ENCODE measurements around the gene KAZN. TPM values are rescaled to one million over a fixed set of nuclear protein-coding genes. Genes with fewer than 3 reads are reported as not detected.

KAZN gene
- total RNA-seq, 1 donor = 3.9 TPM

GRCh38 chr1:15118579-15118978 lies 520.1 kb downstream of the KAZN start:
- H3K4me3 ChIP-seq (ENCODE audit: low read depth, low read length) = no peak overlapping the region
- TF ChIP-seq CTCF (IDR thresholded peaks at IDR 0.05; ENCODE audit: insufficient read depth, low read length) = no peak
- DNase-seq (ENCODE audit: low read depth) = no peak

- no peak for DNase-seq (ENCODE audit: low read depth)
- no peak for TF ChIP-seq CTCF (IDR thresholded peaks at IDR 0.05; ENCODE audit: insufficient read depth, low read length)
- no peak overlapping the region for H3K4me3 ChIP-seq (ENCODE audit: low read depth, low read length)
Measured at GRCh38 chr1:15120251-15120945, 521.9 kb downstream of the KAZN start.

GRCh38 chr1:15122331-15122730 lies 523.8 kb downstream of the KAZN start:
- TF ChIP-seq CTCF (IDR thresholded peaks at IDR 0.05; ENCODE audit: insufficient read depth, low read length) = no peak
- DNase-seq (ENCODE audit: low read depth) = no peak
- no peak overlapping the region for H3K4me3 ChIP-seq (ENCODE audit: low read depth, low read length)

GRCh38 chr1:15123270-15123669 lies 524.8 kb downstream of the KAZN start:
- no peak for DNase-seq (ENCODE audit: low read depth)
- no peak for TF ChIP-seq CTCF (IDR thresholded peaks at IDR 0.05; ENCODE audit: insufficient read depth, low read length)
- H3K4me3 ChIP-seq (ENCODE audit: low read depth, low read length) = no peak overlapping the region

- TF ChIP-seq CTCF (IDR thresholded peaks at IDR 0.05; ENCODE audit: insufficient read depth, low read length) = no peak
- no peak for DNase-seq (ENCODE audit: low read depth)
- H3K4me3 ChIP-seq (ENCODE audit: low read depth, low read length) = no peak overlapping the region
Measured at GRCh38 chr1:15123925-15124324, 525.4 kb downstream of the KAZN start.

- no peak overlapping the region for H3K4me3 ChIP-seq (ENCODE audit: low read depth, low read length)
- no peak for DNase-seq (ENCODE audit: low read depth)
- TF ChIP-seq CTCF (IDR thresholded peaks at IDR 0.05; ENCODE audit: insufficient read depth, low read length) = no peak
Measured at GRCh38 chr1:15124362-15125100, 526.0 kb downstream of the KAZN start.

All from fibroblast of the aortic adventitia (primary cell).